Ovary (tissue), 9 donors: ENCODE results near the gene CYLD. TPM values are rescaled to one million over a fixed set of nuclear protein-coding genes. Genes with fewer than 3 reads are reported as not detected.

ENCODE experiments used
- DNase-seq, 5 donors: peaks; one replicate each; pipeline ENCODE4 v3.0.0-alpha.2; 2019 to 2020
- H3K27ac ChIP-seq, 2 donors: fragments of 200-600 bp; one replicate each; pipeline versions ENCODE4 v1.5.1 to v1.8.0; 2019 to 2022
- H3K27me3 ChIP-seq: fragments of 200-600 bp; one replicate; pipeline ENCODE4 v1.8.0; 2022
- H3K36me3 ChIP-seq: fragments of 200-600 bp; sonication (generic); one replicate; pipeline ENCODE4 v1.5.1; 2019
- H3K4me1 ChIP-seq: one replicate; pipeline ENCODE4 v1.8.1; 2013; ENCODE audit warnings: mild to moderate bottlenecking, moderate library complexity; ENCODE audit not compliant: insufficient read depth
- H3K4me3 ChIP-seq: fragments of 200-600 bp; sonication (generic); one replicate; pipeline ENCODE4 v1.5.1; 2017
- H3K9me3 ChIP-seq, 2 donors: fragments of 200-600 bp in 1 of 2; sonication (generic) in 1 of 2; one replicate each; pipeline versions ENCODE4 v1.5.1 to v1.8.1; 2013 to 2019; ENCODE audit warnings: mild to moderate bottlenecking in 1 of 2, moderate library complexity in 1 of 2
- CTCF ChIP-seq, 3 donors: fragments of 450-650 bp in 2 of 3; fragments of 200-600 bp in 1 of 3; IDR thresholded peaks; one replicate each; pipeline versions ENCODE4 v1.5.1 to v1.8.0; 2016 to 2022; ENCODE audit warnings: antibody characterized with exemption in 3 of 3, mild to moderate bottlenecking in 1 of 3
- EP300 ChIP-seq: sonication (generic); formaldehyde crosslinking; IDR thresholded peaks from one replicate; pipeline ENCODE4 v1.6.1; 2017; ENCODE audit warnings: antibody characterized with exemption
- POLR2A ChIP-seq: fragments of 450-650 bp; IDR thresholded peaks from one replicate; pipeline ENCODE4 v1.6.1; 2017; ENCODE audit warnings: antibody characterized with exemption, mild to moderate bottlenecking, moderate library complexity
- WGBS, 3 donors: extraction: QIAGEN DNeasy Blood & Tissue Kit in 1 of 3; methylation state at CpG; one replicate each; pipeline versions ENCODE4 v1.1.5 to v1.1.7; 2013 to 2017; 5-methylcytosine and 5-hydroxymethylcytosine counted together
- intact Hi-C, 4 donors: fragments of 100-400 bp; cut with DNase I; formaldehyde crosslinking; loops; one replicate each; pipeline versions ENCODE4 v1.11.0 to v1.15.1; 2022 to 2023
- polyA plus RNA-seq, 2 donors: library from polyadenylated mRNA; stranded (reverse); fragments of 200-250 nt in 1 of 2; fragments of 350-450 nt in 1 of 2; fragmentation: Illumina TruSeq in 1 of 2; extraction: RNeasy Lipid Tissue Mini Kit (QIAGEN cat#74804) in 1 of 2; gene quantifications; one replicate each; pipeline ENCODE4 v1.2.3, GENCODE V29; 2013 to 2014
- total RNA-seq, 7 donors: library from RNA; depleted of rRNA in 2 of 7; stranded (reverse); fragments of >200 nt in 2 of 7; fragmentation: NEBNext Ultra II Directional in 3 of 7; extraction: Animal tissue kit (Norgen Biotek cat#: 25700) in 3 of 7; gene quantifications; one replicate each; pipeline versions ENCODE4 v1.1.0 to v1.2.4, GENCODE V29; 2016 to 2023
- donor health status: DM: no; HTN: no; CAD: no; lungs with moderate emphysema.
- donor health status: DM: no; HTN: no; CAD: no.
- donor health status: Bipolar disorder and iron deficiency.
- donor health status: DM: yes; HTN: yes; CAD: no.
- donor health status: DM: no; HTN: no; CAD: no.
- donor health status: DM: yes; HTN: yes; CAD: no.

Gene CYLD
- total and polyA plus RNA-seq, 9 donors = 11.2 to 57.6 (median 38.6) TPM

DNA sequence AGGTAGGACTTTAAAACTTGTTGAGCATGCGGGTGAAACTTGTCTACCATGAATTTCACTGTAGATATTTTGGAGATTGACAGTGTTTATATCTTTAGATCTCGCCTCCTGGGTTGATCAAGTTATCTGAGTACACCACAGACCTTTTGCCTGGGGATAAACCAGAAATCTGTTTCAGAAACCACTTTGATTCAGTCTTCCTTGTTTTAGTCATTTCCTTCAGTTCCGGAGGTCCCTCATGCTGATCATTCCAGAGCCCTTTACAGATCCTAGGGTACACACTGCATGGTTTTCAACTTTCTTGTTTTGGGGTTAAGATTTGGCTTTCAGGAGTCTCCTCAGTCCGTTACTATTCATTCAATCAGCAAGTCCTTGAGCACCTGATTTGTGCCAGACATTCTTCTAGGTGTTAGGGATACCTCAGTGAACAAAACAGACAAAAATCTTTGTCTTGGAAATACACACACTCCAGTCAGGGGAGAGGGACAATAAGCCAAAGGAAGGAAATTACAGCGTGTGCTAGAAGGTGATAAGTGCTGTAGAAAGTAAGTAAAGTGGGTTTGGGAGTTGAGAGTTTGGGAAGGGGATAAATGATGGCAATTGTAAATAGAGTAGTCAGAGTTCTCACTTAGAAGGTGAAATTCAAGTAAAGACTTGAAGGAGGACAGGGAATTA lies 36.3 kb upstream of the CYLD start:
- intact Hi-C loops = no loop called here
- WGBS, 3 donors = 82 to 86% (median 85%) methylated on average over 5 of the region's 5 CpGs

GRCh38 chr16:50706250-50706649 lies 35.6 kb upstream of the CYLD start:
- DNase-seq = no peak
- H3K27ac ChIP-seq = no peak overlapping the region
- H3K27me3 ChIP-seq = no peaks in the 10 kb centered on the region
- no peaks in the 10 kb centered on the region for H3K36me3 ChIP-seq
- no peaks in the 10 kb centered on the region for H3K4me1 ChIP-seq
- WGBS, 3 donors = 60 to 63% (median 63%) methylated on average over 3 of the region's 3 CpGs
- no peak overlapping the region for H3K4me3 ChIP-seq
- TF ChIP-seq CTCF (IDR thresholded peaks at IDR 0.05) (no peak), POLR2A (no peak), EP300 (no peak)
- intact Hi-C loops = no loop called here
- peaks cover 0 to 7% of the 10 kb centered on the region in 2 donors for H3K9me3 ChIP-seq

More for the DNA sequence above, 36.3 kb upstream of the CYLD start:
- TF ChIP-seq CTCF (IDR thresholded peaks at IDR 0.05) = no peak
- no peaks in the 10 kb centered on the region for H3K36me3 ChIP-seq
- H3K27ac ChIP-seq = no peak overlapping the region
- no peaks in the 10 kb centered on the region for H3K4me1 ChIP-seq
- no peak overlapping the region for H3K4me3 ChIP-seq
- H3K9me3 ChIP-seq = peaks cover 0 to 7% of the 10 kb centered on the region in 2 donors
- DNase-seq = no peak
- no peaks in the 10 kb centered on the region for H3K27me3 ChIP-seq

GRCh38 chr16:50708373-50709060 lies 33.4 kb upstream of the CYLD start:
- WGBS, 3 donors = 91 to 95% (median 92%) methylated on average over 10 of the region's 10 CpGs
- no peak for DNase-seq
- Histone ChIP-seq H3K9me3 (peaks cover 0 to 7% of the 10 kb centered on the region in 2 donors), H3K4me1 (no peaks in the 10 kb centered on the region), H3K27ac (no peak overlapping the region), H3K4me3 (no peak overlapping the region), H3K36me3 (no peaks in the 10 kb centered on the region), H3K27me3 (no peaks in the 10 kb centered on the region)
- no peak for TF ChIP-seq EP300
- no peak for TF ChIP-seq POLR2A
- no peak for TF ChIP-seq CTCF (IDR thresholded peaks at IDR 0.05)
- intact Hi-C loops = no loop called here

DNA sequence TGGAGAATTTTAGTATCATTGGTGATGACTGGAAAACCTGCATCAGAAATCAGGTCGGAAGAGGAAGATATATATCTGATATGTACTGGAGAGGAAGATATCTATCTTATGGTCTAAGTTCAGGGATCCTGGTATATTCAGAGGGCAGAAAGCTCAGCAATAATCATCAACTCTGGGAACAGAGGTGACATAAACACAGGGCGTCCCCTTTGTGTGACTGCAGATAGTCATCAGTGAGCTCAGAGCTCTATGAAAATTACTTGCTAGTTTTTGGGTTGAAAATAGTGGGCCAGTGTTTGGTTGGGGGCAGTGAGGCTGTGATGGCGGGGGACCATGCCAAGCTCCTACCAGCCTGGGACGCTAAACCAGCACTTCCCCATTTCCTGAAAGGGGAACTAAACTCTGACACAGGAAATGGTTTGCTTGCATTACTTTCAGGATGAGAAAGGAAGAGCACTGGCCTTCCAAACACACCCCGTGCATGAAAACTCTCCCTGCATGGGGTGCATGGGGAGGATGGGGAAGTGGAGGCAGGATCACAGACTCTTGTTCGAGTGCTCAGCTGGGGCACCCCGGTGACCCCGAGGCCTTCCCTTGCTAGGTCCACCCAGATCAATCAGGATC lies 32.7 kb upstream of the CYLD start:
- H3K4me3 ChIP-seq = no peak overlapping the region
- H3K27me3 ChIP-seq = no peaks in the 10 kb centered on the region
- no peaks in the 10 kb centered on the region for H3K36me3 ChIP-seq
- TF ChIP-seq EP300 = no peak
- no peak for TF ChIP-seq POLR2A
- TF ChIP-seq CTCF (IDR thresholded peaks at IDR 0.05) = no peak
- H3K4me1 ChIP-seq = no peaks in the 10 kb centered on the region
- H3K9me3 ChIP-seq = peaks cover 0 to under 1% of the 10 kb centered on the region in 2 donors
- intact Hi-C loops = no loop called here
- no peak for DNase-seq
- WGBS, 3 donors = 78 to 83% (median 80%) methylated on average over 8 of the region's 8 CpGs
- H3K27ac ChIP-seq = no peak overlapping the region
